Measurements from ENCODE around the gene DOP1A.

DNA sequence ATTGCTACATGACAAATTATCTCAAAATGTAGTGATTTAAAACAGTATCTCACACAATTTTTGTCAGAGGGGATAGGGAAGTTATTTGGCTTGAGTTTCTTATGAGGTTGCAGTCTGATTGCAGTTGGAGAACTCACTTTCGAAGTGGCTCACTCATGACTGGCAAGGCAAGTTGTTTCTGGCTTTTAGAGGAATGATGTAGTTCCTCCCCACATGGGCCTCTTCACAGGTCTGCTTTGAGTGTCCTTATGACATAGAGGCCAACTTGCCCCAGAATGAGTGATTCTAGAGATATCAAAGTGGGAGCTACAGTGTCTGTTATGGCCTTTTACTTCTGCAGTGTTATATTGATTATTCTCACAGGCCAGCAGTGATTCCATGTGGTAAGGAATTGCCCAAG, 6.1 kb downstream of the DOP1A start:
- TF ChIP-seq CTCF (IDR thresholded peaks at IDR 0.05) (no peak), EZH2 (IDR thresholded peaks at IDR 0.05; ENCODE audit: borderline replicate concordance, insufficient read depth, low read depth, low read length, poor library complexity, severe bottlenecking) (no peak)

All from B cell (primary cell).